Kidney capillary endothelial cell (primary cell): Measurements from ENCODE around the gene EGLN3.
"Not testable (repeated sequence)": the region's sequence is repeated elsewhere in the genome, so short reads cannot be mapped to it uniquely, and the experiment has no call there.

Source experiments
- DNase-seq: peaks from one replicate; pipeline ENCODE4 v3.0.0-alpha.2; 2018; ENCODE audit warnings: low spot score

The EGLN3 gene

GRCh38 chr14:33950320-33951182 is at the start of gene EGLN3:
TSS of gene EGLN3 (minus strand) at chr14:33951074. CDS start at chr14:33950752, 322 bp downstream.
- no peak for DNase-seq

- DNase-seq: no peak
Observed at GRCh38 chr14:34000396-34000795, 49.5 kb upstream of the EGLN3 start.

- no peak for DNase-seq
Observed at GRCh38 chr14:33999771-34000291, 49.0 kb upstream of the EGLN3 start.

- DNase-seq: no peak
Observed at GRCh38 chr14:33997611-33998010, 46.7 kb upstream of the EGLN3 start.

GRCh38 chr14:33996462-33996861 is 45.6 kb upstream of the EGLN3 start:
- no peak for DNase-seq

GRCh38 chr14:33993246-33993645 is 42.4 kb upstream of the EGLN3 start:
- no peak for DNase-seq

GRCh38 chr14:33992274-33993007 is 41.6 kb upstream of the EGLN3 start:
- no peak for DNase-seq

- no peak for DNase-seq
Observed at GRCh38 chr14:33990790-33991189, 39.9 kb upstream of the EGLN3 start.

- DNase-seq: no peak
Observed at GRCh38 chr14:33987565-33988080, 36.7 kb upstream of the EGLN3 start.

- DNase-seq: peak; percentile 62
Observed at GRCh38 chr14:33986804-33987203, 35.9 kb upstream of the EGLN3 start.

- DNase-seq: no peak
Observed at GRCh38 chr14:33985242-33985641, 34.4 kb upstream of the EGLN3 start.

GRCh38 chr14:33979613-33980276 is 28.9 kb upstream of the EGLN3 start:
- DNase-seq: no peak

- no peak for DNase-seq
Observed at GRCh38 chr14:33978892-33979612, 28.2 kb upstream of the EGLN3 start.

- DNase-seq: no peak
Observed at GRCh38 chr14:33972583-33973081, 21.8 kb upstream of the EGLN3 start.

- DNase-seq: not testable (repeated sequence)
Observed at GRCh38 chr14:33969846-33970245, 19.0 kb upstream of the EGLN3 start.

GRCh38 chr14:33968722-33969121 is 17.8 kb upstream of the EGLN3 start:
- DNase-seq: no peak

- DNase-seq: no peak
Observed at GRCh38 chr14:33967138-33967537, 16.3 kb upstream of the EGLN3 start.

GRCh38 chr14:33966276-33966675 is 15.4 kb upstream of the EGLN3 start:
- DNase-seq: no peak

- DNase-seq: no peak
Observed at GRCh38 chr14:33964599-33965317, 13.9 kb upstream of the EGLN3 start.

GRCh38 chr14:33963892-33964291 is 13.0 kb upstream of the EGLN3 start:
- DNase-seq: no peak

- DNase-seq: not testable (repeated sequence)
Observed at GRCh38 chr14:33962466-33962865, 11.6 kb upstream of the EGLN3 start.
